Limb (tissue), 2 donors: ENCODE measurements around the gene DNAJC3.

ENCODE experiments used
- DNase-seq, 2 donors: peaks; one replicate each; pipeline ENCODE4 v3.0.0-alpha.2; 2016; ENCODE audit errors: extremely low spot score in 2 of 2

The DNAJC3 gene

GRCh38 chr13:95841894-95842293, 165.0 kb downstream of the DNAJC3 start:
- DNase-seq = no peak

GRCh38 chr13:95842898-95843297, 166.0 kb downstream of the DNAJC3 start:
- no peak for DNase-seq
